ENCODE data around the gene GPHN. TPM values are rescaled to one million over a fixed set of nuclear protein-coding genes. Genes with fewer than 3 reads are reported as not detected.

The GPHN gene
- total and polyA plus RNA-seq, 2 donors from 2014 or later = 35.4 to 62.0 TPM

- Histone ChIP-seq H3K4me1 (ENCODE audit: control insufficient read depth in 2 of 3, insufficient read depth in 2 of 3, low read depth in 1 of 3, low read length in 3 of 3) (no peaks in the 10 kb centered on the region), H3K9ac (ENCODE audit: low read length in 3 of 3) (no peak overlapping the region), H3K4me3 (ENCODE audit: low read length in 3 of 3) (no peak overlapping the region), H3K36me3 (ENCODE audit: control insufficient read depth in 2 of 3, insufficient read depth in 3 of 3, low read length in 3 of 3) (no peaks in the 10 kb centered on the region), H3K9me3 (ENCODE audit: control insufficient read depth in 2 of 3, insufficient read depth in 1 of 3, low read length in 3 of 3) (no peaks in the 10 kb centered on the region), H3K27me3 (ENCODE audit: control insufficient read depth, insufficient read depth, low read length) (no peaks in the 10 kb centered on the region), H3K27ac (ENCODE audit: low read depth in 2 of 2, low read length in 2 of 2) (no peak overlapping the region)
- TF ChIP-seq, protein P1, sequence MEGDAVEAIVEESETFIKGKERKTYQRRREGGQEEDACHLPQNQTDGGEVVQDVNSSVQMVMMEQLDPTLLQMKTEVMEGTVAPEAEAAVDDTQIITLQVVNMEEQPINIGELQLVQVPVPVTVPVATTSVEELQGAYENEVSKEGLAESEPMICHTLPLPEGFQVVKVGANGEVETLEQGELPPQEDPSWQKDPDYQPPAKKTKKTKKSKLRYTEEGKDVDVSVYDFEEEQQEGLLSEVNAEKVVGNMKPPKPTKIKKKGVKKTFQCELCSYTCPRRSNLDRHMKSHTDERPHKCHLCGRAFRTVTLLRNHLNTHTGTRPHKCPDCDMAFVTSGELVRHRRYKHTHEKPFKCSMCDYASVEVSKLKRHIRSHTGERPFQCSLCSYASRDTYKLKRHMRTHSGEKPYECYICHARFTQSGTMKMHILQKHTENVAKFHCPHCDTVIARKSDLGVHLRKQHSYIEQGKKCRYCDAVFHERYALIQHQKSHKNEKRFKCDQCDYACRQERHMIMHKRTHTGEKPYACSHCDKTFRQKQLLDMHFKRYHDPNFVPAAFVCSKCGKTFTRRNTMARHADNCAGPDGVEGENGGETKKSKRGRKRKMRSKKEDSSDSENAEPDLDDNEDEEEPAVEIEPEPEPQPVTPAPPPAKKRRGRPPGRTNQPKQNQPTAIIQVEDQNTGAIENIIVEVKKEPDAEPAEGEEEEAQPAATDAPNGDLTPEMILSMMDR (IDR thresholded peaks at IDR 0.05; ENCODE audit: borderline replicate concordance, extremely low read depth, insufficient read depth) = no peak
- DNase-seq = no peak
- no peak for FAIRE-seq
- intact Hi-C loops (cut with DNase I) = no loop called here
Measured at GRCh38 chr14:67195279-67195678, 687.3 kb downstream of the GPHN start.

DNA sequence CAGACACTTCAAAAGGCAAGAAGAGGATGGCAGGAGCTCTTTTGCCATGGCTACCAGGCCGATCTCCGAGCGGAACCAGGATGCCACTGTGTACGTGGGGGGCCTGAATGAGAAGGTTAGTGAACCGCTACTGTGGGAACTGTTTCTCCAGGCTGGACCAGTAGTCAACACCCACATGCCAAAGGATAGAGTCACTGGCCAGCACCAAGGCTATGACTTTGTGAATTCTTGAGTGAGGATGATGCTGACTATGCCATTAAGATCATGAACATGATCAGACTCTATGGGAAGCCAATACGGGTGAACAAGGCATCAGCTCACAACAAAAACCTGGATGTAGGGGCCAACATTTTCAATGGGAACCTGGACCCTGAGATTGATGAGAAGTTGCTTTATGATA, 691.1 kb downstream of the GPHN start:
- no peaks in the 10 kb centered on the region for H3K4me1 ChIP-seq (ENCODE audit: control insufficient read depth in 2 of 3, insufficient read depth in 2 of 3, low read depth in 1 of 3, low read length in 3 of 3)
- no peak overlapping the region for H3K27ac ChIP-seq (ENCODE audit: low read depth in 2 of 2, low read length in 2 of 2)
- DNase-seq (no peak), FAIRE-seq (no peak)
- intact Hi-C loops (cut with DNase I) = no loop called here
- no peaks in the 10 kb centered on the region for H3K9me3 ChIP-seq (ENCODE audit: control insufficient read depth in 2 of 3, insufficient read depth in 1 of 3, low read length in 3 of 3)
- TF ChIP-seq, protein P1 (IDR thresholded peaks at IDR 0.05; ENCODE audit: borderline replicate concordance, extremely low read depth, insufficient read depth) = no peak
- H3K27me3 ChIP-seq (ENCODE audit: control insufficient read depth, insufficient read depth, low read length) = no peaks in the 10 kb centered on the region
- no peak overlapping the region for H3K4me3 ChIP-seq (ENCODE audit: low read length in 3 of 3)
- H3K36me3 ChIP-seq (ENCODE audit: control insufficient read depth in 2 of 3, insufficient read depth in 3 of 3, low read length in 3 of 3) = no peaks in the 10 kb centered on the region
- no peak overlapping the region for H3K9ac ChIP-seq (ENCODE audit: low read length in 3 of 3)

DNA sequence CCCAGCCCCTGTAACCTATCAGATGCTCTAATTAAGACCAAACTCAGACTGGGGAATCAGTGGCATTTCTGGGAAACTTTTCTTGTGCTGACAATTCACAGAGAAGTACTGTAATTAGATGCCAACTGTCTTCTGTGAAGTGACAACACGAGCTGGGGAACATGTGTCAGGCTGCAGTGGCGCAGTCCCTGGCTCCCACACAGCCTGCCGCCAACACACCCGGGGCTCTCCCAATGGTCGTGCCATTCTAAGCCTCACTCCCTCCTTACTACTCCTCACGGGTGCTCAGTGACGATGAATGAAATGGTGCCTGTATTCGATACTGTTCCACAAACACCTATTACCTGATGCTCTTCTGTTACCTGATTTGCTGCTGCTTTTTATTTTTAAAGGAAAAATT, 699.9 kb downstream of the GPHN start:
- Histone ChIP-seq H3K4me3 (ENCODE audit: low read length in 3 of 3) (no peak overlapping the region), H3K9ac (ENCODE audit: low read length in 3 of 3) (no peak overlapping the region), H3K4me1 (ENCODE audit: control insufficient read depth in 2 of 3, insufficient read depth in 2 of 3, low read depth in 1 of 3, low read length in 3 of 3) (no peaks in the 10 kb centered on the region), H3K27me3 (ENCODE audit: control insufficient read depth, insufficient read depth, low read length) (no peaks in the 10 kb centered on the region), H3K9me3 (ENCODE audit: control insufficient read depth in 2 of 3, insufficient read depth in 1 of 3, low read length in 3 of 3) (no peaks in the 10 kb centered on the region), H3K36me3 (ENCODE audit: control insufficient read depth in 2 of 3, insufficient read depth in 3 of 3, low read length in 3 of 3) (no peaks in the 10 kb centered on the region), H3K27ac (ENCODE audit: low read depth in 2 of 2, low read length in 2 of 2) (no peak overlapping the region)
- FAIRE-seq = no peak
- no peak for DNase-seq
- TF ChIP-seq, protein P1 (IDR thresholded peaks at IDR 0.05; ENCODE audit: borderline replicate concordance, extremely low read depth, insufficient read depth) = no peak
- intact Hi-C loops (cut with DNase I) = no loop called here

DNA sequence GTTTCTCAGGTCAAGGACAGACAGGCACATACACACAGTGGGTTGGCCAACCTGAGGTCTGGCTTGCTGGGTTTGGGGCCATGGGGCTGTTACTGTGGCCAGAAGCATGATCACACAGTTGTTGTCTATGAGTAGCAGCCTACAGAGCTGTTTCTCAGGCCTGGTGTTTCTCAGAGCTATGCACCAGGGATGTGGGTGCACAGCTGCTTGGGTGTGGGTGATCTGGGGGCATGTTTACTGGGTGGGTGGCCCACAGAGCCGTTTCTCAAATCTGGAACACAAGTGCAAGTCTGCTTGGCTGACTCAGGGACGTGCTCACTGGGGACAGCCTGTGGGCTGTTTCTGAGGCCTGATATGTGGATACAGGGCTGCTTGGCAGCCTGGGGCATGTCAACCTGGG, 710.2 kb downstream of the GPHN start:
- Histone ChIP-seq H3K36me3 (ENCODE audit: control insufficient read depth in 2 of 3, insufficient read depth in 3 of 3, low read length in 3 of 3) (no peaks in the 10 kb centered on the region), H3K27ac (ENCODE audit: low read depth in 2 of 2, low read length in 2 of 2) (no peak overlapping the region), H3K27me3 (ENCODE audit: control insufficient read depth, insufficient read depth, low read length) (no peaks in the 10 kb centered on the region), H3K9me3 (ENCODE audit: control insufficient read depth in 2 of 3, insufficient read depth in 1 of 3, low read length in 3 of 3) (no peaks in the 10 kb centered on the region), H3K9ac (ENCODE audit: low read length in 3 of 3) (no peak overlapping the region), H3K4me1 (ENCODE audit: control insufficient read depth in 2 of 3, insufficient read depth in 2 of 3, low read depth in 1 of 3, low read length in 3 of 3) (no peaks in the 10 kb centered on the region), H3K4me3 (ENCODE audit: low read length in 3 of 3) (no peak overlapping the region)
- intact Hi-C loops (cut with DNase I) = no loop called here
- no peak for DNase-seq
- FAIRE-seq = no peak
- TF ChIP-seq, protein P1 (IDR thresholded peaks at IDR 0.05; ENCODE audit: borderline replicate concordance, extremely low read depth, insufficient read depth) = no peak

Measured in kidney (tissue), 14 donors.